Spleen (tissue), 7 donors: Measurements from ENCODE around the gene ACER1.

Experiments used
- POLR2A ChIP-seq, 3 donors: fragments of 450-650 bp; IDR thresholded peaks; one replicate each; pipeline ENCODE4 v1.5.1; 2017; ENCODE audit warnings: antibody characterized with exemption in 3 of 3, mild to moderate bottlenecking in 1 of 3
- POLR2AphosphoS5 ChIP-seq, 3 donors: sonication (generic); formaldehyde crosslinking; IDR thresholded peaks; one replicate each; pipeline ENCODE4 v1.5.1; 2017; ENCODE audit warnings: antibody characterized with exemption in 3 of 3
- TF ChIP-seq, protein P1 (sequence below), 11 experiments: fragments of 200-600 bp in 7 of 11; fragments of 450-650 bp in 4 of 11; sonication (generic) in 4 of 11; IDR thresholded peaks in 8 of 11; conservative IDR thresholded peaks in 3 of 11; 1 replicate in 7 of 11; 2 replicates in 4 of 11; pipeline versions ENCODE4 v1.4.0 to v1.8.0; 2016 to 2021; ENCODE audit warnings: antibody characterized with exemption in 11 of 11, inconsistent platforms in 4 of 11, mild to moderate bottlenecking in 1 of 11
- donor health status: DM: no; HTN: no; CAD: no; lungs with moderate emphysema.
- donor health status: DM: no; HTN: no; CAD: no.
- donor health status: DM: no; HTN: no; CAD: no.

DNA sequence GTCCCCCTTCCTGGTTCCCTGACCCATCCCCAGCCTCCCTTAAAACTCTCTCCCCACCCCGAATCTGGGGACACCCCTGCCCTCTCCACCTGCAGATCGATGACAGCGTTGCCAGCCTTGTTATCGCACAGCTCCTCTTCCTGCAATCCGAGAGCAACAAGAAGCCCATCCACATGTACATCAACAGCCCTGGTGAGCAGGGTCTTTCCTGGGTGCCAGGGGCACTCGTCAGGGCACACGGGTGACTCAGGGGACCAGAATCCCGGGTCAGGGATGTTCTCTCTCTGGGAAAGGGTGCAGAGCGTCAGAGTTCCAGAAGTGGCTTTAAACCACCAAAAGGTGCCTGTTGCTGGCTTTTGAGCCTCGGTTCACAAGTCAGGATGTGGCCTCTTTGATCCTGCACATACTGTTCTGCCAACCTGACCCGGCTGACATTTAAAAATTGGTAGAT is 29.0 kb upstream of the ACER1 start:
- TF ChIP-seq, protein P1, sequence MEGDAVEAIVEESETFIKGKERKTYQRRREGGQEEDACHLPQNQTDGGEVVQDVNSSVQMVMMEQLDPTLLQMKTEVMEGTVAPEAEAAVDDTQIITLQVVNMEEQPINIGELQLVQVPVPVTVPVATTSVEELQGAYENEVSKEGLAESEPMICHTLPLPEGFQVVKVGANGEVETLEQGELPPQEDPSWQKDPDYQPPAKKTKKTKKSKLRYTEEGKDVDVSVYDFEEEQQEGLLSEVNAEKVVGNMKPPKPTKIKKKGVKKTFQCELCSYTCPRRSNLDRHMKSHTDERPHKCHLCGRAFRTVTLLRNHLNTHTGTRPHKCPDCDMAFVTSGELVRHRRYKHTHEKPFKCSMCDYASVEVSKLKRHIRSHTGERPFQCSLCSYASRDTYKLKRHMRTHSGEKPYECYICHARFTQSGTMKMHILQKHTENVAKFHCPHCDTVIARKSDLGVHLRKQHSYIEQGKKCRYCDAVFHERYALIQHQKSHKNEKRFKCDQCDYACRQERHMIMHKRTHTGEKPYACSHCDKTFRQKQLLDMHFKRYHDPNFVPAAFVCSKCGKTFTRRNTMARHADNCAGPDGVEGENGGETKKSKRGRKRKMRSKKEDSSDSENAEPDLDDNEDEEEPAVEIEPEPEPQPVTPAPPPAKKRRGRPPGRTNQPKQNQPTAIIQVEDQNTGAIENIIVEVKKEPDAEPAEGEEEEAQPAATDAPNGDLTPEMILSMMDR (IDR thresholded peaks at IDR 0.05 in 8 of 11, conservative IDR thresholded peaks at IDR 0.05 in 3 of 11), result no peak
- no peak for TF ChIP-seq POLR2A (IDR thresholded peaks at IDR 0.05)
- TF ChIP-seq POLR2AphosphoS5 (IDR thresholded peaks at IDR 0.05), result peak in 1 of 3 donors; percentile 37
